K562 (cell line): Measurements from ENCODE around the gene NRN1L. TPM values are rescaled to one million over a fixed set of nuclear protein-coding genes. Genes with fewer than 3 reads are reported as not detected.

Experiments
- CBFA2T2 ChIP-seq: fragments of 450-650 bp; conservative IDR thresholded peaks from 2 replicates; pipeline ENCODE4 v1.6.1; 2017; ENCODE audit warnings: mild to moderate bottlenecking
- CBFB ChIP-seq: sonication (generic); formaldehyde crosslinking; IDR thresholded peaks from 2 replicates; pipeline ENCODE4 v1.4.0; 2020; ENCODE audit warnings: mild to moderate bottlenecking, missing genetic modification reagents
- CREB3 ChIP-seq: fragments of 450-650 bp; conservative IDR thresholded peaks from 2 replicates; pipeline ENCODE4 v1.6.1; 2016; ENCODE audit warnings: missing genetic modification characterization, low read depth, mild to moderate bottlenecking, missing compliant biosample characterization, moderate library complexity
- FOXK2 ChIP-seq, 2 experiments: fragments of 450-650 bp; IDR thresholded peaks in 1 of 2; conservative IDR thresholded peaks in 1 of 2; 2 replicates each; pipeline ENCODE4 v1.6.1; 2016; ENCODE audit warnings: low read depth in 2 of 2, mild to moderate bottlenecking in 1 of 2
- HOMEZ ChIP-seq: fragments of 250-450 bp; sonication (Bioruptor Pico); IDR thresholded peaks from 2 replicates; pipeline ENCODE4 v1.4.0; 2020; ENCODE audit warnings: mild to moderate bottlenecking, moderate library complexity
- MGA ChIP-seq: fragments of 450-650 bp; IDR thresholded peaks from 2 replicates; pipeline ENCODE4 v1.6.1; 2016; ENCODE audit warnings: mild to moderate bottlenecking, moderate library complexity
- RBM14 ChIP-seq: fragments of 200-400 bp; formaldehyde crosslinking; IDR thresholded peaks from 2 replicates; pipeline ENCODE4 v1.6.1; 2018; ENCODE audit warnings: low read depth, mild to moderate bottlenecking, low read length, moderate library complexity, borderline replicate concordance; ENCODE audit not compliant: insufficient read depth
- SRSF3 ChIP-seq: fragments of 200-400 bp; formaldehyde crosslinking; IDR thresholded peaks from 2 replicates; pipeline ENCODE4 v1.6.1; 2016; ENCODE audit warnings: mild to moderate bottlenecking, low read length, moderate library complexity; ENCODE audit not compliant: insufficient read depth
- TCF7L2 ChIP-seq: fragments of 150-350 bp; IDR thresholded peaks from 2 replicates; pipeline ENCODE4 v1.6.1; 2016; ENCODE audit warnings: low read depth, mild to moderate bottlenecking, low read length, moderate library complexity
- ZNF699 ChIP-seq: fragments of 250-450 bp; sonication (Bioruptor Pico); IDR thresholded peaks from 2 replicates; pipeline ENCODE4 v1.8.0; 2021; ENCODE audit warnings: mild to moderate bottlenecking, moderate library complexity; ENCODE audit not compliant: insufficient replicate concordance
- polyA plus RNA-seq, 8 experiments: library from polyadenylated mRNA; depleted of rRNA in 4 of 8; stranded (reverse) in 5 of 8; unstranded in 3 of 8; fragments of >200 nt; fragmentation: Nextera tagmentation in 2 of 8; fragmentation: Illumina TruSeq in 1 of 8; extraction: Ambion mirVana in 2 of 8; extraction: Trizol in 1 of 8; gene quantifications; 2 replicates each; pipeline versions ENCODE4 v1.2.1 to v1.2.3, GENCODE V29; 2011 to 2014; ENCODE audit warnings: inconsistent platforms in 1 of 8, missing spikeins in 1 of 8
- total RNA-seq, 7 experiments: library from RNA; depleted of rRNA in 6 of 7; stranded (reverse); fragments of >200 nt in 6 of 7; fragmentation: Illumina TruSeq in 2 of 7; extraction: Trizol in 2 of 7; gene quantifications; 2 replicates each; pipeline versions ENCODE4 v1.2.1 to v1.2.3, GENCODE V29; 2011 to 2021; ENCODE audit warnings: low replicate concordance in 1 of 7

The NRN1L gene
- total and polyA plus RNA-seq, 9 of the 15 experiments (the other 6 are each of a cell fraction or from before 2014, with no cell fraction given): 0.22 to 0.86 (median 0.61) TPM; not detected in 5

- TF ChIP-seq MGA (no peak), FOXK2 (conservative IDR thresholded peaks at IDR 0.05 in 1 of 2, IDR thresholded peaks at IDR 0.05 in 1 of 2; ENCODE audit: low read depth in 2 of 2) (0 out of 4 replicates have a peak, but pooled peaks of 1 of the 2 experiments have one; percentile 30), HOMEZ (CRISPR knock-in tag) (no peak), CREB3 (tag) (no peak), TCF7L2 (no peak), SRSF3 (0 out of 2 replicates have a peak, but pooled peaks have one; percentile 27), CBFB (CRISPR knock-in tag) (no peak), RBM14 (no peak), ZNF699 (CRISPR knock-in tag) (no peak), CBFA2T2 (no peak)
Observed at GRCh38 chr16:67872631-67873434, 11.9 kb upstream of the NRN1L start, which contains the start of gene EDC4 (continued).
